B cell (primary cell): Measurements from ENCODE around the gene RBBP6.

Experiments
- EZH2 ChIP-seq: IDR thresholded peaks from 2 replicates; pipeline ENCODE4 v1.6.1; 2012; ENCODE audit warnings: borderline replicate concordance, low read depth, mild to moderate bottlenecking, moderate library complexity, low read length; ENCODE audit not compliant: insufficient read depth, poor library complexity, severe bottlenecking
- TF ChIP-seq, protein P1 (sequence below): fragments of 200-600 bp; IDR thresholded peaks from one replicate; pipeline ENCODE4 v1.8.0; 2022; ENCODE audit warnings: antibody characterized with exemption, mild to moderate bottlenecking

DNA sequence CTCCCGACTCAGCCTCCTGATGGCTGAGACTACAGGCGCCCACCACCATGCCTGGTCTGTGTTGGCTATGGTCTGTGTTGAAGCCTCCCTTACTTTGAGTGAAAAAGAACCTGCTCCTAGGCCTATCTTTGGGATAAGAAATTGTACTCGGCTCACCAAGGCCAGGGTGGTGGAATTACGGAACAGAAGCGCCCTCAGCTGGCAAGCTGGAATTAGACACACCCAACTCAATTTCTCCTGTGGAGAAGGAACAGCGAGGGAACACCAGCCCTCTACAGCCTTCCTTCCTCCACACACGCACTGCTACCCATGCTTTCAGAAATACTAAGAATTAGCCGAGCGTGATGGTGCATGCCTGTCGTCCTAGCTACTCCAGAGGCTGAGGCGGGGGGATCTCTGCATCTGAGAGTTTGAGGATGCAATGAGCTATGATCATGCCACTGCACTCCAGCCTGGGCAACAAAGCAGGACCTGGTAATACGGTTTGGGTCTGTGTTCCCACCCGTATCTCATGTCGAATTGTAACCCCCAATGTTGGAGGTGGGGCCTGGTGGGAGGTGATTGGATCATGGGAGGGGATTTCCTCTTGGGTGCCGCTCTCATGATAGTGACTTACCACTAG lies 40.1 kb upstream of the RBBP6 start:
- TF ChIP-seq, protein P1, sequence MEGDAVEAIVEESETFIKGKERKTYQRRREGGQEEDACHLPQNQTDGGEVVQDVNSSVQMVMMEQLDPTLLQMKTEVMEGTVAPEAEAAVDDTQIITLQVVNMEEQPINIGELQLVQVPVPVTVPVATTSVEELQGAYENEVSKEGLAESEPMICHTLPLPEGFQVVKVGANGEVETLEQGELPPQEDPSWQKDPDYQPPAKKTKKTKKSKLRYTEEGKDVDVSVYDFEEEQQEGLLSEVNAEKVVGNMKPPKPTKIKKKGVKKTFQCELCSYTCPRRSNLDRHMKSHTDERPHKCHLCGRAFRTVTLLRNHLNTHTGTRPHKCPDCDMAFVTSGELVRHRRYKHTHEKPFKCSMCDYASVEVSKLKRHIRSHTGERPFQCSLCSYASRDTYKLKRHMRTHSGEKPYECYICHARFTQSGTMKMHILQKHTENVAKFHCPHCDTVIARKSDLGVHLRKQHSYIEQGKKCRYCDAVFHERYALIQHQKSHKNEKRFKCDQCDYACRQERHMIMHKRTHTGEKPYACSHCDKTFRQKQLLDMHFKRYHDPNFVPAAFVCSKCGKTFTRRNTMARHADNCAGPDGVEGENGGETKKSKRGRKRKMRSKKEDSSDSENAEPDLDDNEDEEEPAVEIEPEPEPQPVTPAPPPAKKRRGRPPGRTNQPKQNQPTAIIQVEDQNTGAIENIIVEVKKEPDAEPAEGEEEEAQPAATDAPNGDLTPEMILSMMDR = no peak
- no peak for TF ChIP-seq EZH2
